ENCODE measurements around the gene MINPP1.

GRCh38 chr10:87593702-87594101 lies 89.0 kb downstream of the MINPP1 start:
- no peak for TF ChIP-seq EZH2 (IDR thresholded peaks at IDR 0.05; ENCODE audit: insufficient read depth, poor library complexity, severe bottlenecking)
- no peak for TF ChIP-seq EZH2phosphoT487 (IDR thresholded peaks at IDR 0.05; ENCODE audit: insufficient read depth, low read depth)

Data from GM23248 (cell line).